ENCODE data around the gene BANF1.

DNA sequence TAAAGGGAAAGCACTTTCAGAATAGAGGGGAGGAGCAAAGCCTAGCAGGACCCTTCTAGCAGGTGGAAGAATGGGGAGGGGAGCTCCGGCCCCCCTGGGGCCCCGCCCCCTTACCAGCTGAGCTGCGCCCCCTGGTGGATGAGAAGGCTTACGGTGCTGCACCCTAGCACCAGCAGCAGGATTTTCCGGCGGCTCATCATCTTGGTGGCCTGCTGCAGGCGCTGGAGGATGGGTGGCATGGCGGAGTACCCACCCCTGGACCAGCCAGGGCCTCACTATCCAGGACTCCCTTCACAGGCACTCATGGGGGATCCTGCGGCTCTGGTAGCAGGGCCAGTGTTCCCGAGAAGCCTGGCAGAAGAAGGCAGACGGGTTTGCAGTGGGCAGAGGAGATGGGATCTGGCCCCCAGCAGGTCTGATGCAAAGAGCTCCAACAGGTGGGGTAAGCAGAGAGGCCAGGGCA is 42.9 kb downstream of the BANF1 start:
- TF ChIP-seq RAD21 (IDR thresholded peaks at IDR 0.05; ENCODE audit: low read depth) (peak; percentile 56), TAF1 (IDR thresholded peaks at IDR 0.05; ENCODE audit: low read depth) (no peak)
